Osteoblast (primary cell): ENCODE data around the gene ZYG11A. TPM values are rescaled to one million over a fixed set of nuclear protein-coding genes. Genes with fewer than 3 reads are reported as not detected.
"Not testable (repeated sequence)": the region's sequence is repeated elsewhere in the genome, so short reads cannot be mapped to it uniquely, and the experiment has no call there.

Source experiments
- DNase-seq: peaks from one replicate; pipeline ENCODE4 v3.0.0; 2011; ENCODE audit warnings: low spot score, mixed read lengths; ENCODE audit not compliant: insufficient read length; ENCODE audit errors: missing footprints
- H2AFZ ChIP-seq: 2 replicates; pipeline ENCODE4 v1.6.0; 2011; ENCODE audit warnings: mild to moderate bottlenecking, low read length
- H3K27ac ChIP-seq: 2 replicates; pipeline ENCODE4 v1.5.1; 2011; ENCODE audit warnings: mild to moderate bottlenecking, low read depth, low read length, moderate library complexity
- H3K27me3 ChIP-seq: 2 replicates; pipeline ENCODE4 v1.6.0; 2012; ENCODE audit warnings: mild to moderate bottlenecking, control low read depth, inconsistent platforms, low read length, moderate library complexity; ENCODE audit not compliant: insufficient read depth
- H3K36me3 ChIP-seq: 2 replicates; pipeline ENCODE4 v1.5.1; 2011; ENCODE audit warnings: mild to moderate bottlenecking, low read length, control low read depth, moderate library complexity; ENCODE audit not compliant: insufficient read depth
- H3K4me1 ChIP-seq: 2 replicates; pipeline ENCODE4 v1.5.1; 2011; ENCODE audit warnings: mild to moderate bottlenecking, low read length, control low read depth, moderate library complexity; ENCODE audit not compliant: insufficient read depth
- H3K4me2 ChIP-seq: 2 replicates; pipeline ENCODE4 v1.6.0; 2011; ENCODE audit warnings: mild to moderate bottlenecking, low read length; ENCODE audit not compliant: insufficient read depth
- H3K4me3 ChIP-seq: fragments of 200-600 bp; sonication (generic); 3 replicates; pipeline ENCODE4 v1.5.1; 2012; ENCODE audit warnings: mild to moderate bottlenecking, low read length, inconsistent platforms; ENCODE audit not compliant: insufficient read depth
- H3K79me2 ChIP-seq: 2 replicates; pipeline ENCODE4 v1.6.0; 2012; ENCODE audit warnings: mild to moderate bottlenecking, low read length, control low read depth, inconsistent platforms; ENCODE audit not compliant: insufficient read depth
- H3K9me3 ChIP-seq: 2 replicates; pipeline ENCODE4 v1.5.1; 2011; ENCODE audit warnings: low read depth, low read length, control low read depth
- H4K20me1 ChIP-seq: 2 replicates; pipeline ENCODE4 v1.6.0; 2012; ENCODE audit warnings: mild to moderate bottlenecking, low read length, control low read depth; ENCODE audit not compliant: insufficient read depth
- total RNA-seq: library from RNA; depleted of rRNA; stranded (reverse); fragments of >200 nt; gene quantifications from 2 replicates; pipeline ENCODE4 v1.2.3, GENCODE V29; 2012
- TF ChIP-seq, protein P1 (sequence below): IDR thresholded peaks from 2 replicates; pipeline ENCODE4 v1.5.1; 2011; ENCODE audit warnings: mild to moderate bottlenecking, low read depth, low read length, moderate library complexity; ENCODE audit errors: extremely low read depth

The ZYG11A gene
- total RNA-seq, 1 donor: under 0.01 TPM

DNA sequence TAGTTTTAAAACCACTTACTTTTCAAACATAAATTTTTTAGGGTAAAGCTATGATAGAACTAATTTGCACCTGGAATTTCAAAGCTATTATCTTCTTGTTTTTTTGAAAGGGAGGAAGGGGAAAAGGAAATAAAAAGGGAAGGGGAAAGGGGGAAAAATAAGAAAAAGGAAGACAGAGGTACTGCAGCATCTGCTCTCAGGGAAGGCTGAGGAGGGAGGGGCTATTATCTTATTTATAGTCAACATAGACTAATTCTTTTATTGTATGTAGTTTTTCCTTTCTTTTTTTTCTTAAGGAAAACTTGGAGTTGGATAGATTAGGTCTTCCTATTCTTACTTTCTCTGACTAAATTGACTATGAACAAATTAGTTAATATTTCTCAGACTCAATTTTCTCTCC, 41.5 kb upstream of the ZYG11A start:
- Histone ChIP-seq H3K4me1 (no peaks in the 10 kb centered on the region), H3K79me2 (no peaks in the 10 kb centered on the region), H2AFZ (no peak overlapping the region), H3K36me3 (peaks cover 22% of the 10 kb centered on the region), H3K27ac (no peak overlapping the region), H3K4me2 (no peak overlapping the region), H3K4me3 (no peak overlapping the region), H4K20me1 (no peaks in the 10 kb centered on the region), H3K27me3 (no peaks in the 10 kb centered on the region), H3K9me3 (no peaks in the 10 kb centered on the region)
- no peak for DNase-seq
- TF ChIP-seq, protein P1, sequence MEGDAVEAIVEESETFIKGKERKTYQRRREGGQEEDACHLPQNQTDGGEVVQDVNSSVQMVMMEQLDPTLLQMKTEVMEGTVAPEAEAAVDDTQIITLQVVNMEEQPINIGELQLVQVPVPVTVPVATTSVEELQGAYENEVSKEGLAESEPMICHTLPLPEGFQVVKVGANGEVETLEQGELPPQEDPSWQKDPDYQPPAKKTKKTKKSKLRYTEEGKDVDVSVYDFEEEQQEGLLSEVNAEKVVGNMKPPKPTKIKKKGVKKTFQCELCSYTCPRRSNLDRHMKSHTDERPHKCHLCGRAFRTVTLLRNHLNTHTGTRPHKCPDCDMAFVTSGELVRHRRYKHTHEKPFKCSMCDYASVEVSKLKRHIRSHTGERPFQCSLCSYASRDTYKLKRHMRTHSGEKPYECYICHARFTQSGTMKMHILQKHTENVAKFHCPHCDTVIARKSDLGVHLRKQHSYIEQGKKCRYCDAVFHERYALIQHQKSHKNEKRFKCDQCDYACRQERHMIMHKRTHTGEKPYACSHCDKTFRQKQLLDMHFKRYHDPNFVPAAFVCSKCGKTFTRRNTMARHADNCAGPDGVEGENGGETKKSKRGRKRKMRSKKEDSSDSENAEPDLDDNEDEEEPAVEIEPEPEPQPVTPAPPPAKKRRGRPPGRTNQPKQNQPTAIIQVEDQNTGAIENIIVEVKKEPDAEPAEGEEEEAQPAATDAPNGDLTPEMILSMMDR: no peak

DNA sequence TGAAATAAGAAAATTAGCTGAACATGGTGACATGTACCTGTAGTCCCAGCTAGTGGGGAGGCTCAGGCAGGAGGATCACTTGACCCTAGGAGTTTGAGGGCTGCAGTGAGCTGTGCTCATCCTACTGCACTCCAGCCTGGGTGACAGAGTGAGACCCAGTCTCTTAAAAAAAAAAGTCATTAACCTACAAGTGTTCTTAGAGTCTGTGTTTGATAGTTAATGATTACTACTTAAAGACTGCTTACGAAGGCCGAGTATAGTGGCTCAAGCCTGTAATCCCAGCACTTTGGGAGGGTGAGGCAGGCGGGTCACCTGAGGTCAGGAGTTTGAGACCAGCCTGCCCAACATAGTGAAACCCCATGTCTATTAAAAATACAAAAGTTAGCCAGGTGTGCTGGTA, 38.5 kb upstream of the ZYG11A start:
- not testable (repeated sequence) for H3K9me3 ChIP-seq, H2AFZ ChIP-seq, H3K79me2 ChIP-seq, H4K20me1 ChIP-seq, H3K4me2 ChIP-seq, H3K27me3 ChIP-seq, H3K27ac ChIP-seq, DNase-seq, H3K4me3 ChIP-seq, H3K4me1 ChIP-seq
- peaks cover 19% of the 10 kb centered on the region for H3K36me3 ChIP-seq

DNA sequence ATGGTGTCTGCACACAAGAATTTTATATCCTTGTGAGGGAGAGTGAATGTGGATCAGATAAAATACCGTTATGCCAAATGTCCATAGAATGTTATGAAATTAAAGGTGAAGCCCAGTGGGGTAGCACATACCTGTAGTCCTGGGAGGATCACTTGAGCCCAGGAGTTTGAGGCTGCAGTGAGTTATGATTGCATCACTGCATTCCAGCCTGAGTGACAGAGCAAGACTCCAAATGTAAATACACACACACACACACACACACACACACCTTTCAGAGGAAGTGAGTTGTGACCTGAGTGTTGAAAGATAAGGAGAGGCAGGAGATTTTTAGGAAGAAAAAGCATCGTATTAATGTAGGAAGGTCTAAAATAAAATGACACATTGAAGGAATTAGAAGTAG, 28.1 kb upstream of the ZYG11A start:
- Histone ChIP-seq H3K4me2 (no peak overlapping the region), H3K4me1 (no peaks in the 10 kb centered on the region), H4K20me1 (no peaks in the 10 kb centered on the region), H2AFZ (no peak overlapping the region), H3K9me3 (no peaks in the 10 kb centered on the region), H3K27ac (no peak overlapping the region), H3K36me3 (peaks cover 25% of the 10 kb centered on the region), H3K79me2 (no peaks in the 10 kb centered on the region), H3K27me3 (no peaks in the 10 kb centered on the region), H3K4me3 (no peak overlapping the region)
- DNase-seq: no peak
- TF ChIP-seq, protein P1: no peak

DNA sequence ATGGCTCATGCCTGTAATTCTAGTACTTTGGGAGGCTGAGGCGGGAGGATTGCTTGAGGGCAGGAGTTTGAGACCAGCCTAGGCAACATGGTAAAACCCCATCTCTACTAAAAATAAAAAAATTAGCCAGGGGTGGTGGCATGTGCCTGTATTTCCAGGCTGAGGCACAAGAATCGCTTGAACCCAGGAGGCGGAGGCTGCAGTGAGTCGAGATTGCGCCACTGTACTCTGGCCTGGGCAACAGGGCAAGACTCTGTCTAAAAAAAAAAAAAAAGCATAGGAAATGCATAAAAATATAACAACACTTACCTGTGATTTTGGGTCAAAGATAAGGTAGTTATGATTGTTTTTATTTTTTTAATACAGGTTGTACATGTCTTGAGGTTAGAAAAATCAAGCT, 21.7 kb upstream of the ZYG11A start:
- not testable (repeated sequence) for H3K4me2 ChIP-seq, H2AFZ ChIP-seq, H3K4me3 ChIP-seq, H4K20me1 ChIP-seq, H3K27ac ChIP-seq, H3K27me3 ChIP-seq, DNase-seq, H3K9me3 ChIP-seq, H3K4me1 ChIP-seq, H3K79me2 ChIP-seq
- H3K36me3 ChIP-seq: peaks cover 33% of the 10 kb centered on the region

DNA sequence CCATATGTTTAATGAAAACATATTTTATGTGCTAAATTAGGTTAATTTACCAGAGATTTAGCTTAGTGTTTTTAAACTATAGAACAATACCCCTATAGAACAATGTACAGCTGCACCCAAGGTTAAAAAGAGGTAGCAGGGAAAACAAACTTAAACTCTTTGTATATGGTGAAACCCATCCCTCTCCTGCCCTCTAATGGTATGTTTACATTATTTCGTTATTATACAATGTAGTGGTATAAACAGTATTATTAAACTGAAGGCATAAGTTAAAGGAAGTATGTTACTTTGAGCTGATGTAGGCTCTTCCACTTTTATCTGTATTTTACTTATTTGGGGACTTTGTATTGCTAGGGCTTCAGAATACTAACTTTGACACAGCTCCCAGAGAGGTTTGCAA, 16.7 kb upstream of the ZYG11A start:
- Histone ChIP-seq H3K27me3 (no peaks in the 10 kb centered on the region), H3K4me1 (no peaks in the 10 kb centered on the region), H2AFZ (no peak overlapping the region), H3K79me2 (no peaks in the 10 kb centered on the region), H3K36me3 (peaks cover 16% of the 10 kb centered on the region), H3K27ac (no peak overlapping the region), H3K4me3 (no peak overlapping the region), H3K9me3 (no peaks in the 10 kb centered on the region), H3K4me2 (no peak overlapping the region), H4K20me1 (no peaks in the 10 kb centered on the region)
- DNase-seq: no peak
- TF ChIP-seq, protein P1: no peak
